ENCODE results near the gene U2AF2.

U2AF2 gene

DNA sequence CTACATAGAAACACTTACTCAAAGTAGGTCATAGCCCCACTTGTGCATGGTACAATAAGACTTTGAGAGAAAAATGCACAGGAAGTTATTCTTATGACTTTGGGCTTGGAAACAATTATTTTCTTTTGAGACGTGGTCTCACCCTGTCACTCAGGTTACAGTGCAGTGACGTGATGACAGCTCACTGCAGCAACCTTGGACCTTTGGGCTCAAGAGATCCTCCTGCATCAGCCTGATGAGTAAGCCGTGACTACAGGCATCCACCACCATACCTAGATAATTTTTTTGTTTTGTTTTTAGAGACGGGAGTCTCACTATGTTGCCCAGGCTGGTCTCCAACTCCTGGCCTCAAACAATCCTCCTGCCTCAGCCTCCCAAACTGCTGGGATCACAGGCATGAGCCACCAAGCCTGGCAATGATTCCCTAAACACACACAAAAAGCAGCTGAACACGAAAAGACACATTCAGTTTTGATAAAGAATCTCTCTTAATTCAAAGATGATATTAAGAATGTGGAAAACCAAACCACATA is 65.4 kb downstream of the U2AF2 start:
- DNase-seq: no peak

DNA sequence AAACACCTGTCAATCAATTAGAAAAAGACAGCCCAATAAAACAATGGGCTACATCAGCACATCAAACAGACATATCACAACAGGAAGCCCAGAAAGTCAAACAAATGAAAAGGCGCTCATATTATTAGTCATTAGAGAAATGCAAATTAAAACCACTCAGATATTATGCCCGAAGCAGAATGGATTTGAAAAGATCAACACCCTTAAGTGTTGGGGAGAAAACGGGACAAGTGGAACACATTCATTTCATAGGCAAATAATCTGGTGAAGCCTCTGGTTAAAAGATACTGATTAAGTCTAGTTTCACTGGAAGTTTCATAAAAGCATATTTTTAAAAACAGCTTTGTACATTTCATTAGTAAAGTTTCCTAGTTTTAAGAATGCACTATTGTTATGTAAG is 66.0 kb downstream of the U2AF2 start:
- no peak for DNase-seq

DNA sequence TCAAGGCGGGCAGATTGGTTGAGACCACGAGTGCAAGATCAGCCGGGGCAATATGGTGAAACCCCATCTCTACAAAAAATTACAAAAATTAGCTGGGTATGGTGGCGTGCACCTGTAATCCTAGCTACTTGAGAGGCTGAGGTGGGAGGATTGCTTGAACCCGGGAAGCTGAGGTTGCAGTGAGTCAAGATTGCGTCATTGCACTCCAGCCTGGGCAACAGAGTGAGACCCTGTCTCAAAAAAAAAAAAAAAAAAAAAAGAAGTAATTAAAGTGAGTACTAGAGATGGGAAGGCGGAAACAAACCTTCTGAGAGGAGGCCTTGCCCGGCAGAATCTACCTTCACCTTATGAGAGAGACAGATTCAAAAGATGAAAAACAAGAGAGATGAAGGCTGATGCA is 68.7 kb downstream of the U2AF2 start:
- DNase-seq: no peak
